Measurements from ENCODE around the gene ADSS1.

The ADSS1 gene

GRCh38 chr14:104686624-104687517, 37.2 kb upstream of the ADSS1 start:
- FAIRE-seq (peak; percentile 28), DNase-seq (ENCODE audit: insufficient read length, low spot score) (no peak)

GRCh38 chr14:104687601-104688504, 36.2 kb upstream of the ADSS1 start:
- DNase-seq (ENCODE audit: insufficient read length, low spot score) (peak; percentile 88), FAIRE-seq (peak; percentile 93)

- FAIRE-seq (peak; percentile 52), DNase-seq (ENCODE audit: insufficient read length, low spot score) (no peak)
These were observed 35.4 kb upstream of the ADSS1 start for GRCh38 chr14:104688505-104689108.

DNA sequence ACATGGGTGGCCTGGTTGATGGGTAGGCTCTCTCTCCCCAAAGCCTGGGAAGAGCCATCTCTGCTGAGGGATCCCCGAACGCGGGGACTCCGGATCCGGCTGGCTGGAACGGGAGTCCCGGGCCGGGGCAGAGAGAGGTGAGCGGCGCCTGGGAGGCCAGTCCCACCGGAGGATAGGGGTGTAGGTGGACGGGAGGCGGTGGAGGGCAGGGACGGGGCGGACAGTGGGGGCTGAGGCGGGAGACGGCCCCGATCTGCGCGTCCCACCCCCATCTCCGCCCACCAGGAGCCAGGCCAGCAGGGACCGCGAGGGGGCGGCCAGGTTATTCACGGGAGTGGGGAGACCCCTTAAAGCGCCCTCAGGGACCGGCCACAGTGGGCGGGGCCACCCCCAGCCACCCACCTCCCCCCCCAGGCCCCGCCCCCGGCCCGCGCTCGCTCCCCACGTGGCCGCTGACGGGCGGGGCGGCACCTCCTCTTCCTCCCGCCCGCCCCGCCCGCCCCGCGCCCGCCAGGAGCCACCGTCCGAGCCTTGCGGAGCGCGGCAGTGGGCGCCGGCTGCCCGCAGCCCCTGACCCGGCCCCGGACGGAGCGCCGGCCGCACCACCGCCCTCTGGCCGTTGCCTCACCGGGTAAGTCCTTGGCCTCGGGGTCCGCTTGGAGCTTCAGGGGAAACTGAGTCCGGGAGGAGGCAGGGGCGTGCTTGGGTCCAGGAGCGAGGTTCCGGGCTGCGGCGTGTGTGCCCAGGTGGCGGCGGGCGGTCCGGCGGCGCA, 34.7 kb upstream of the ADSS1 start, which contains the start of gene INF2:
INF2 (plus strand) TSS at position 510 of the 772 bp plus-strand sequence. CDS start 11,748 bp downstream, outside the sequence.
- peak; percentile 71 for DNase-seq (ENCODE audit: insufficient read length, low spot score)

DNA sequence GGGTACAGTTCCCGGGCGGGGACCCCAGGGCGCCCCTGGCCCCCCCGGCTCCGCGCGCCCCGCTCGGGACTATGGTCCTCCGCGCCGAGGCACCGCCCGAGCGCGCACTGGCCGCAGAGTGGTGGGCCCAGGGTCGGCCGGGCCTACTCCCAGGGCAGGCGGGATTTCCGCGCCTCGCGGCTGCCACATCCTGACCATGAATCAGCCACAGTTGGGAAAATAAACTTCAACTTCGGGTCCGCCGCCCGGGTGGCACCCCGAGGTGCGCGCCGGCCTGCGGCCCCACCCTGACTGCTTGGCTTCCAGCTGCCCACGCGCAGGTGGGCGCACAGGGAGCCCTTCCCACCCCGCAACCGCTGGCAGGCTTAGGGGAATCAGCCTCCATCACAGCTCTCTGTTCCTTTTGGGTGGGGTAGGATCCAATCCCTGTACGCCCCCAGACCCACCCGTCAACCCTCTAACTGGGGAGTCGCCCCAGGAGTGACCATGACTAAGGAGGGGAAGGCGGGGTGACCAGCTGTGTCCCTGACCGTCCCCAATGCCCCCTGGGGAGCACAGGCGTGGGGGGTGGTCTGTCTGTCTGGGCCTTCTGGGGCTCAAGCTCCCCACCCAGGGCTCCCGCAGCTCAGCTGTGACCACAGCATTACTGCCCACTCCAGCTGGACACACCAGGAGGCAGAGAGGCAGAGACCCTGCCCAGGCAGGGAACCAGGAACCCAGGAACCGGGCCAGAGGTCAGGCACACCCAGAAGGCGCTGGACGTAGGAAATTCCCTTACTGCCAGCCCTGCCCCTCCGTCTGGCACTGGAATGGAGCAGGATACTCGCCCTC, 33.9 kb upstream of the ADSS1 start:
- peak; percentile 51 for FAIRE-seq
- DNase-seq (ENCODE audit: insufficient read length, low spot score): no peak

More for the DNA sequence above, 34.7 kb upstream of the ADSS1 start, which contains the start of gene INF2:
- FAIRE-seq: no peak

- peak; percentile 13 for FAIRE-seq
- DNase-seq (ENCODE audit: insufficient read length, low spot score): no peak
These were observed 33.1 kb upstream of the ADSS1 start for GRCh38 chr14:104690861-104691455.

DNA sequence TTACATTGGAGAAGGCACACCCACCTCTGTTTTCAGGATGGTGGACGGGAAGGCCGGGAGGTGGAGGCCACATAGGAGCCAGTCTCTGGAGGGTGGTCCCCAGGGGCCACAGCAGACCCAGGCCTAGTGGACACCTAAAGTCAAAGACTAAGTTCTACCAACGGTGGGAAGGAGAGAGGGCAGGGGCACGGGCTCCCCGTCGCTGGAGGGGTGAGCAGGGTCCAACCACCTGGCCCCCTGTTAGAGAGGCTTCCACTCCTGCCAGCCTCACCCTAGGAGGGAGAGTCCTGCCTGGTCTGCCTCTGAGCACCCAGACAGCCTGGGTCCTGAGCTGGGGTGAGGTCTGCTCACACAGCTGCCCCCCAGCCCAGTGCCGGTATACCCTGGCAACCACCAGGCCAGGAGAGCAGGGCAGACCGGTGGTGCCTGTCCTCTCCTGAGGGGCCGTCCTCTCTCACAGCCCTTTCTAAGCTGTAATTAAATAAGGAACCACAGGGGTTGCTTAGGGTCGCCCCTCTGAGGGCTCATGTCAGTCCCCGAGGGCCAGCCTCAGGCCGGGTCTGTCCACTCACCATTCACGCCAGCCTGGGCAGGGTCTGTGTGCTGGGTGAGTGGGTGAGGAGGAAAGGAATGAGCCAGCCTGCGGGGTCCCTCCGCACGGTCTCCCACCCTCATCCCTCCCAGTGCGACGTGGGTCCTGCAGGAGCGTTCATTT, 32.3 kb upstream of the ADSS1 start:
- FAIRE-seq (no peak), DNase-seq (ENCODE audit: insufficient read length, low spot score) (no peak)

DNA sequence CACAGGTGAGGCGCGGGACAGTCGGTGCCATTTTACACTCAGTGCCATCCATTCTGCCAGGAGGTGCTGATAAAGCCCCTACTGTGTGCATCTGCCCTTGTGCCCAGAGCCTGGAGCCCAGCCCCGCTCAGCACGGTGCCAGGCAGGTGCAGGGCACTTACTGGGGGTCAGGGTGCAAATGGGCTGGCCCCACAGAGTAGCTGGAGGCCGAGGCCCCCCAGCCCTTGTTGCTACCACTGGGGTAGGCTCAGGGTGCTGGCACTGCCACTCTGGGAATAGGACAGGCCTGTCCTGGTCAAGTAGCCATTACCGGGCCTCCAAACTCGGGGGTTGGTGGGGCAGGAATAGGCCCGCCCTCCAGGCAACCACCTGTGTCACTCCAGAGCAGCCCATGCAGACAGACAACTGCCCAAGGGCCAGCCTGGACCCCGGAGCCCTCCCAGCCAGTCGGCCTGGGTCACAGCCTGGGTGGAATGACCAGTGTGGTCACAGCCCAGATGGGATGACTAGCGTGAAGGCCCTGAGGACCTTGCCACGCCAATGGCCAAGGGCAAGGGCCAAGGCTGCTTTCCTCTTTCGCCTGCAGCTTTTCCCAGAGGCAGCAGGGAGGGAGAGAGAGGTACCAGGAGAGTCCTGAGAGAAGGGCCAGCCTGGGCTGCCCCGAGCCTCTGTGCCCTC, 31.6 kb upstream of the ADSS1 start:
- DNase-seq (ENCODE audit: insufficient read length, low spot score): no peak
- FAIRE-seq: no peak

GRCh38 chr14:104692939-104693315, 31.1 kb upstream of the ADSS1 start:
- no peak for FAIRE-seq
- DNase-seq (ENCODE audit: insufficient read length, low spot score): no peak

DNA sequence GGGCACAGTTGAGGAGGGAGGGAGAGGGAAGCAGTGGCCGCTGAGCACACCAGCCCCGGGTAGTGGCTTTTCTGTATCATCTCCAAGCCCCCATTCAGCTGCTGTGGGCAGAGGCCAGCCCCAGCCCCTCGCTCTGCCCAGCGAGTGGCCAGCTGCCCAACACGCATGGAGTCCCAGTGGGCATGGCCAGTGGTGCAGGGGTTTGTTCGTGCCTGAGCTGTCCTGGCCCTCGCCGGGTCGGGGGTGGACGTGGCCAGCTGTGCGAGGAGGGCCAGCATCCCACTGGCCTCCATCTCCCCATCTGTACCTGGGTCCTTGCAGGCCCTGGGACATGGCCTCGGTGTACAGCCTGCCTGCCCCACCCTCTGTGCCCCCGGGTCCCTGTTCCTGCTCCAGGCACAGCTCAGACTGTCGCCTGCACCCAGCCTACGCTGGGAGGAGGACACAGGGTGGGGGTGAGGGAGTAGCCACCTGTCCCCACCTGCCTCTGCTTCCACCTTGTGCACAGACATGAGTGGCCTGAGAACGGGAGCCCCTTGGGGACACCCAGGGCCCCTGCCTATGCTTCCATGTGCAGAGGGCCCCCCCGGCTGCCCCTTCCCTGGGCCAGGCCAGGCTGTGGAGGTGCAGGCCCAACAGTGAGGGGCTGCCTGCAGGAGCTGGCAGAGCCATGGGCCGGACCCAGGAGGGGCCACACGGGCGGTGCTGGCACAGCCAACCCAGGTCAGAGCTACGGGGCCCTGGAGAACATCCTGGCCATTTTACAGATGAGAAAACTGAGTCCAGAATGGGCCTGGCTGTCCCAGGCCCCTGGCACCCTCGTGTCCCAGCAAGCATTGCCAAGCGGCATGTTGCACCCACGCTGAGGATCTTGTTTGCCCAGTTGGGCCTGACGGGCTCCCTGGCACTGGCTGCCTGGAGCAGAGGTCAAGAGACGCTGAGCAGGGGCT, 30.3 kb upstream of the ADSS1 start:
- FAIRE-seq (no peak), DNase-seq (ENCODE audit: insufficient read length, low spot score) (no peak)

- no peak for DNase-seq (ENCODE audit: insufficient read length, low spot score)
- FAIRE-seq: no peak
These were observed 29.5 kb upstream of the ADSS1 start for GRCh38 chr14:104694475-104694950.

GRCh38 chr14:104694991-104695659, 28.9 kb upstream of the ADSS1 start:
- DNase-seq (ENCODE audit: insufficient read length, low spot score) (no peak), FAIRE-seq (no peak)

GRCh38 chr14:104695660-104696000, 28.4 kb upstream of the ADSS1 start:
- no peak for FAIRE-seq
- no peak for DNase-seq (ENCODE audit: insufficient read length, low spot score)

GRCh38 chr14:104696671-104697316, 27.2 kb upstream of the ADSS1 start:
- no peak for FAIRE-seq
- no peak for DNase-seq (ENCODE audit: insufficient read length, low spot score)

- FAIRE-seq: no peak
These were observed 26.7 kb upstream of the ADSS1 start for GRCh38 chr14:104697317-104697703.

More at GRCh38 chr14:104697317-104697703, 26.7 kb upstream of the ADSS1 start:
- no peak for DNase-seq (ENCODE audit: insufficient read length, low spot score)

All from HTR-8/SVneo (cell line).